GM12878 (cell line): ENCODE data around the gene PABPC1L. TPM values are rescaled to one million over a fixed set of nuclear protein-coding genes. Genes with fewer than 3 reads are reported as not detected.
"Not testable (repeated sequence)": the region's sequence is repeated elsewhere in the genome, so short reads cannot be mapped to it uniquely, and the experiment has no call there.

ENCODE experiments used
- ATAC-seq: fragments of 200-7000 bp; cut with Tn5 transposase; 3 replicates; pipeline ENCODE4 v1.9.1; 2020; ENCODE audit warnings: mild to moderate bottlenecking, moderate library complexity
- BruUV-seq: library from RNA; stranded (reverse); fragments of 400-500 nt; replicated peaks from 2 replicates; lab custom pipeline; 2021; lab: Mats Ljungman, UMichigan
- CTCF ChIA-PET: fragments of 300-600 bp; sonication (Branson Sonifier 250); formaldehyde crosslinking; extraction: SDS; loops from one replicate; lab custom pipeline; 2021; ENCODE audit warnings: inconsistent platforms; lab: Yijun Ruan, JAX
- POLR2A ChIA-PET: fragments of 350-600 bp; formaldehyde crosslinking; extraction: SDS; loops from one replicate; lab custom pipeline; 2021; ENCODE audit warnings: inconsistent platforms; lab: Charles Lee
- RAD21 ChIA-PET: fragments of 300-600 bp; sonication (Branson Sonifier 250); formaldehyde crosslinking; loops from one replicate; lab custom pipeline; 2023; ENCODE audit warnings: antibody characterized with exemption; ENCODE audit not compliant: unreplicated experiment; lab: Charles Lee
- SMC1A ChIA-PET: fragments of 300-600 bp; sonication (Branson Sonifier 250); formaldehyde crosslinking; loops from one replicate; lab custom pipeline; 2023; ENCODE audit not compliant: unreplicated experiment, uncharacterized antibody; lab: Charles Lee
- DNase-seq: peaks from one replicate; pipeline ENCODE4 v3.0.0-alpha.2; 2011; ENCODE audit warnings: low read depth, low spot score
- FAIRE-seq: peaks from 3 replicates; lab custom pipeline; 2011; peaks lifted over from hg19 to GRCh38; lab: Jason Lieb, UNC
- H2AFZ ChIP-seq: 2 replicates; pipeline ENCODE4 v1.6.0; 2011; ENCODE audit warnings: low read depth, low read length, control low read depth; ENCODE audit not compliant: control insufficient read depth
- H3K27ac ChIP-seq: 2 replicates; pipeline ENCODE4 v1.5.1; 2011; ENCODE audit warnings: control low read depth; ENCODE audit not compliant: control insufficient read depth, insufficient read depth
- H3K27me3 ChIP-seq, 2 experiments: replicated peaks in 1 of 2; 2 replicates each; pipeline versions ENCODE4 v1.6.0 to v1.6.1; 2011; ENCODE audit warnings: low read length in 1 of 2; ENCODE audit not compliant: control insufficient read depth in 2 of 2, insufficient read depth in 2 of 2
- H3K36me3 ChIP-seq, 2 experiments: 2 replicates each; pipeline ENCODE4 v1.5.1; 2011; ENCODE audit warnings: low read length in 1 of 2; ENCODE audit not compliant: control insufficient read depth in 2 of 2, insufficient read depth in 2 of 2
- H3K4me1 ChIP-seq: 2 replicates; pipeline ENCODE4 v1.6.1; 2011; ENCODE audit warnings: mild to moderate bottlenecking, low read length, moderate library complexity, mixed read lengths; ENCODE audit not compliant: control insufficient read depth, insufficient read depth
- H3K4me2 ChIP-seq: 2 replicates; pipeline ENCODE4 v1.6.0; 2011; ENCODE audit warnings: control low read depth; ENCODE audit not compliant: control insufficient read depth, insufficient read depth
- H3K4me3 ChIP-seq: fragments of 200-600 bp; sonication (generic); 2 replicates; pipeline ENCODE4 v1.5.1; 2016
- H3K79me2 ChIP-seq: 2 replicates; pipeline ENCODE4 v1.6.0; 2011; ENCODE audit warnings: low read length; ENCODE audit not compliant: control insufficient read depth, insufficient read depth
- H3K9ac ChIP-seq: 2 replicates; pipeline ENCODE4 v1.8.0; 2011; ENCODE audit warnings: low read length, control low read depth, mixed read lengths; ENCODE audit not compliant: control insufficient read depth, insufficient read depth
- H3K9me3 ChIP-seq: replicated peaks from 3 replicates; pipeline ENCODE4 v1.5.1; 2011; ENCODE audit warnings: mild to moderate bottlenecking, low read length; ENCODE audit not compliant: control insufficient read depth, insufficient read depth
- H4K20me1 ChIP-seq: 2 replicates; pipeline ENCODE4 v1.6.0; 2011; ENCODE audit not compliant: control insufficient read depth, insufficient read depth
- WGBS: methylation state at CpG from one replicate; pipeline ENCODE4 v1.1.6; 2016; ENCODE audit warnings: low lambda C conversion rate; ENCODE audit not compliant: insufficient replicate concordance, insufficient coverage; ENCODE audit errors: missing lambda C conversion rate; 5-methylcytosine and 5-hydroxymethylcytosine counted together
- in situ Hi-C: fragments of 300-500 bp; cut with MboI; formaldehyde crosslinking; loops from 9 replicates; pipeline ENCODE4 v1.14.3; 2018; ENCODE audit warnings: mixed read lengths
- intact Hi-C: fragments of 100-400 bp; cut with micrococcal nuclease; formaldehyde crosslinking; loops from one replicate; pipeline ENCODE4 v1.14.2; 2022; ENCODE audit not compliant: unreplicated experiment
- polyA plus RNA-seq, 11 experiments: library from polyadenylated mRNA; depleted of rRNA in 4 of 11; unstranded in 6 of 11; stranded (reverse) in 5 of 11; fragments of >200 nt; fragmentation: Nextera tagmentation in 4 of 11; fragmentation: Illumina TruSeq in 1 of 11; extraction: Ambion mirVana in 4 of 11; extraction: Trizol in 1 of 11; gene quantifications; 1 replicate in 1 of 11; 2 replicates in 10 of 11; pipeline versions ENCODE4 v1.2.1 to v1.2.3, GENCODE V29; 2011 to 2016; ENCODE audit warnings: inconsistent platforms in 2 of 11, missing spikeins in 2 of 11, low read depth in 1 of 11
- total RNA-seq, 4 experiments: library from RNA; depleted of rRNA in 3 of 4; stranded (reverse); fragments of >200 nt in 3 of 4; fragmentation: Illumina TruSeq in 1 of 4; extraction: Trizol in 1 of 4; gene quantifications; 2 replicates each; pipeline versions ENCODE4 v1.2.1 to v1.2.3, GENCODE V29; 2013 to 2021

Gene PABPC1L
- total and polyA plus RNA-seq, 10 of the 15 experiments (the other 5 are each of a cell fraction or from before 2014, with no cell fraction given), result 6.1 to 66.8 (median 11.9) TPM

- SMC1A ChIA-PET, result interaction anchor here (1.2 to 1.3 kb wide), 2 partner anchors 62 to 116 kb away, joined by 3 to 5 read pairs; no protein-coding TSS in a partner anchor
- CTCF ChIA-PET, result interaction anchor here (1.1 to 1.3 kb wide), 3 partner anchors 19 to 179 kb away, joined by 3 to 6 read pairs (median 5); no protein-coding TSS in a partner anchor
These were observed 46.3 kb upstream of the PABPC1L start for GRCh38 chr20:44863365-44864084.

GRCh38 chr20:44864493-44864892 is 45.4 kb upstream of the PABPC1L start:
- intact Hi-C loops, result not testable (repeated sequence)

More at GRCh38 chr20:44863365-44864084, 46.3 kb upstream of the PABPC1L start:
- H3K79me2 ChIP-seq, ATAC-seq, H3K27me3 ChIP-seq, H3K36me3 ChIP-seq, DNase-seq, H3K4me2 ChIP-seq, H3K9ac ChIP-seq, H2AFZ ChIP-seq, H3K9me3 ChIP-seq, H3K4me3 ChIP-seq, H3K4me1 ChIP-seq, H4K20me1 ChIP-seq, POLR2A ChIA-PET, BruUV-seq, H3K27ac ChIP-seq, RAD21 ChIA-PET, FAIRE-seq, intact Hi-C loops: not testable (repeated sequence)
- WGBS, result 19% methylated on average over 4 of the region's 4 CpGs
- in situ Hi-C loops, result loop anchor here (10.0 kb wide), 1 partner anchor 119 kb away; the partner anchor contains the start of gene KCNK15

More at GRCh38 chr20:44864493-44864892, 45.4 kb upstream of the PABPC1L start:
- SMC1A ChIA-PET, H3K4me3 ChIP-seq, FAIRE-seq, POLR2A ChIA-PET, H3K27me3 ChIP-seq, DNase-seq, H3K36me3 ChIP-seq, RAD21 ChIA-PET, H4K20me1 ChIP-seq, H3K9me3 ChIP-seq, ATAC-seq, H3K9ac ChIP-seq, H3K4me1 ChIP-seq, H3K79me2 ChIP-seq, BruUV-seq, H3K27ac ChIP-seq, H2AFZ ChIP-seq, H3K4me2 ChIP-seq: not testable (repeated sequence)
- in situ Hi-C loops, result loop anchor here (10.0 kb wide), 1 partner anchor 120 kb away; the partner anchor contains the start of gene KCNK15
- 45% methylated on average over 3 of the region's 3 CpGs for WGBS
- CTCF ChIA-PET, result interaction anchor here (1.3 kb wide), 1 partner anchor 18 kb away, joined by 3 read pairs; no protein-coding TSS in a partner anchor
